GM13977 (cell line): Measurements from ENCODE around the gene CX3CR1.
A peak's percentile ranks its signal among the peaks of the same experiment; 100 is the strongest.
"Not testable (repeated sequence)": the region's sequence is repeated elsewhere in the genome, so short reads cannot be mapped to it uniquely, and the experiment has no call there.

Experiments used
- DNase-seq: peaks from one replicate; pipeline ENCODE4 v3.0.0; 2012; ENCODE audit warnings: low spot score
- CTCF ChIP-seq: IDR thresholded peaks from 2 replicates; pipeline ENCODE4 v1.5.1; 2012; ENCODE audit warnings: mild to moderate bottlenecking, control low read depth; ENCODE audit not compliant: insufficient read depth; ENCODE audit errors: extremely low read depth, missing control alignments
- in situ Hi-C: fragments of 300-500 bp; cut with MboI; formaldehyde crosslinking; loops from one replicate; pipeline ENCODE4 v1.12.0; 2022; ENCODE audit warnings: low sequenced_read_pairs, low pct_unique_long_range_greater_than_20kb, mixed read lengths, inconsistent platforms; ENCODE audit not compliant: unreplicated experiment

CX3CR1 gene

GRCh38 chr3:39230453-39230852, 49.4 kb downstream of the CX3CR1 start:
- no peak for TF ChIP-seq CTCF
- in situ Hi-C loops, result no loop called here
- DNase-seq, result no peak

- no peak for DNase-seq
- no peak for TF ChIP-seq CTCF
- in situ Hi-C loops, result no loop called here
Measured at GRCh38 chr3:39228496-39228895, 51.3 kb downstream of the CX3CR1 start.

GRCh38 chr3:39227596-39227995, 52.2 kb downstream of the CX3CR1 start:
- in situ Hi-C loops, result not testable (repeated sequence)

GRCh38 chr3:39226106-39226741, 53.6 kb downstream of the CX3CR1 start:
- no peak for TF ChIP-seq CTCF

More at GRCh38 chr3:39227596-39227995, 52.2 kb downstream of the CX3CR1 start:
- DNase-seq, result not testable (repeated sequence)

GRCh38 chr3:39224288-39224687, 55.5 kb downstream of the CX3CR1 start:
- DNase-seq, result no peak
- in situ Hi-C loops, result no loop called here

More at GRCh38 chr3:39226106-39226741, 53.6 kb downstream of the CX3CR1 start:
- in situ Hi-C loops, result no loop called here
- DNase-seq, result peak; percentile 36

GRCh38 chr3:39222939-39223338, 56.9 kb downstream of the CX3CR1 start:
- no peak for TF ChIP-seq CTCF
- in situ Hi-C loops, result no loop called here
- DNase-seq, result no peak

More at GRCh38 chr3:39224288-39224687, 55.5 kb downstream of the CX3CR1 start:
- TF ChIP-seq CTCF, result no peak

GRCh38 chr3:39222462-39222861, 57.4 kb downstream of the CX3CR1 start:
- in situ Hi-C loops, result no loop called here
- no peak for TF ChIP-seq CTCF
- no peak for DNase-seq
